Putamen (tissue), 1 donor: Measurements from ENCODE around the gene INPP5A.
"Not testable (repeated sequence)": the region's sequence is repeated elsewhere in the genome, so short reads cannot be mapped to it uniquely, and the experiment has no call there.

ENCODE experiments used
- DNase-seq: peaks from one replicate; pipeline ENCODE4 v3.0.0-alpha.2; 2016; ENCODE audit warnings: low spot score

The INPP5A gene

DNA sequence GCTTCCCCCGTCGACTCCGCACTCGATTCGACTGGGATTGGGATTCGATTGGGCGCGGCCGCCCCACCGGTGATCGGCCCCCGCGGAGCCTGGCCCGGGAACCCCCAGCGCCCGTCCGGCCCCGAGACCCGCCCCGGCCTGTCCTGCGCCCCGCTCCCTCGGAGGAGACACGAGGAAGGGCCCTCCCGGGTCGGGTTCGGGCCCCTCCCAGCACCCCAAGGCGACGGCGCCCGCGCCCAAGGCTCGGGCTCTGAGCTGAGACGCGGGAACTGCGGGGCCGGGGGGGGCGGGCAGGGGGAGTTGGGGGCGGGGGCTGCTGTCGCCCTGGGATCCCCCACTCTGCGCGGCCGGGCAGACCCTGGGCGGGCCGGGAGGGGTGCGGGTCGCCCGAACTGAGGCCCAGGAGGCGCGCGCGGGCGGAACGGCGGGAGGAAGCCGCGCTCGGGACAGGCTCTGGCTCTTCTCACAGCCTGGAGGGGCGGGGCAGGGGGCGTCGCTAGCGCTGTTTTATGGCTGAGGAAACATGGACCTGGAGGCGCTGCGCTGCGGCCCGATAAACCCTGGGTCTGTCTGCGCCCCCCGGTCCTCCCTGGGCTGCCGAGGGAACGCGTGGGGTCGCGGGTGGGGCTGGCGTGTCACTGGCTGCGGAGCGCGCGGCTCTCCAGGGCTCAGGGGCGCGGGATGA, 250.1 kb downstream of the INPP5A start:
- DNase-seq = no peak

GRCh38 chr10:132788180-132788830, 250.7 kb downstream of the INPP5A start:
- DNase-seq = no peak

- no peak for DNase-seq
Observed at GRCh38 chr10:132788831-132789219, 251.2 kb downstream of the INPP5A start.

GRCh38 chr10:132789659-132790148, 252.1 kb downstream of the INPP5A start:
- no peak for DNase-seq

DNA sequence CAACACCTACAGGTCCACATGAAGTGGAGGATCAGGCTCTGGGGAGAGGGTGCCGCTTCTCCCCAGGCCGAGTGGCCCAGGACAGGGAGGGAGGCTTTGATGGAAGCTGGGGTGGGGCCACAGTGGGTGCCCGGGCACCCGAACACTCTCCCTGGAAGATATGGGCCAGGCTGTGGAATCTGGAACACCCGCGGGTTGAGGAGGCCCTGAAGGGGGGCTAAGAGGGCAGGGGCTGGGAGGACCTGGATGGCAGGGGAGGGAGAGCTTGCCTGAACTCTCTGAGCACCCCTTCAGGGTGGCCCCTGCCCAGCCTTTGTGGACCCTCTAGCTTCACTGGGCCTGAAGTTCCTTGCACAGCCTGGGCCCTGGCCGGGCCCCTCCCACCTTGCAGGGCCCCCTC, 252.9 kb downstream of the INPP5A start:
- no peak for DNase-seq

- no peak for DNase-seq
Observed at GRCh38 chr10:132790934-132791829, 253.6 kb downstream of the INPP5A start.

DNA sequence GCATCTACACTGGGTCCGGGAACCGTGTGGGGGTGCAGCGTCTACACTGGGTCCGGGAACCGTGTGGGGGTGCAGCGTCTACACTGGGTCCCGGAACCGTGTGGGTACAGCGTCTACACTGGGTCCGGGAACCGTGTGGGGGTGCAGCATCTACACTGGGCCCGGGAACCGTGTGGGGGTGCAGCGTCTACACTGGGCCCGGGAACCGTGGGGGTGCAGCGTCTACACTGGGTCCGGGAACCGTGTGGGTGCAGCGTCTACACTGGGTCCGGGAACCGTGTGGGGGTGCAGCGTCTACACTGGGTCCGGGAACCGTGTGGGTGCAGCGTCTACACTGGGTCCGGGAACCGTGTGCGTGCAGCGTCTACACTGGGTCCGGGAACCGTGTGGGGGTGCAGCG, 254.5 kb downstream of the INPP5A start:
- DNase-seq = not testable (repeated sequence)

- DNase-seq = no peak
Observed at GRCh38 chr10:132792796-132793195, 255.2 kb downstream of the INPP5A start.

GRCh38 chr10:132793213-132793612, 255.6 kb downstream of the INPP5A start:
- DNase-seq = no peak

- no peak for DNase-seq
Observed at GRCh38 chr10:132793871-132794849, 256.6 kb downstream of the INPP5A start.

GRCh38 chr10:132796846-132797245, 259.3 kb downstream of the INPP5A start:
- DNase-seq = no peak

DNA sequence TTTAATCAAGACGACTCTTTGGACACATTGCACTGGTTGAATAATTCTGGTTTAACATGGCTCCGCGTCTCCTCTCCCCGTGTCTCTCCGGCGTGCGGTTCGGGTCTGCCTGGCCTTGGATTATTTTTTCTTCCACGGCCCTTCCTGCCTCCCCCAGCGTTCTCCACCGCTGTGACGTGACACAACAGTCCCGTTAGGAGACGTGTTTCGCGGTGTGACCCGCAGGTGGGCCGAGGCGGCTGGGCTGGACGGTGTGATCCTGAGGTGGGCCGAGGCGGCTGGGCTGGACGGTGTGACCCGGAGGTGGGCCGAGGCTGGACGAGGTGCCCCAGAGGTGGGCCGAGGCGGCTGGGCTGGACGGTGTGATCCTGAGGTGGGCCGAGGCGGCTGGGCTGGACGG, 260.4 kb downstream of the INPP5A start:
- DNase-seq = not testable (repeated sequence)

- no peak for DNase-seq
Observed at GRCh38 chr10:132798403-132798802, 260.8 kb downstream of the INPP5A start.

DNA sequence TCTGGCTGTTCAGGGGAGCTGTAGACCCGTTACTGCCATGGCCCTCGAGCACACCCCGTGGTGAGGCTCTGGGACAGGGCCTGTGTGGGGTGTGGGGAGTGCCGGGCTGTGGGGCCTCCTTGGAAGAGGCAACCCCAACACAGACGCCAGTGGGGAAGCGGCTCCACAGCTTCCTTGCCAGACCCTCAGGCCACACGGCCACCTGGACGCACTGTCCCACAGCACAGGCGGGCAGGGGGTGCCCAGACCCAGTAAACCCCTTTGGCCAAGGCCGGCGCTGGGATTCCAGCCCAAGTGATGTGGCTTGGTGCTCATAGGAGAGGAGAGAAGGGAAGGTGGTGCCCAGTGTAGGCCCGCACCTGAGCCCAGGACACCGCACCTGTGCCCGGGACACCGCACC, 261.3 kb downstream of the INPP5A start:
- no peak for DNase-seq

DNA sequence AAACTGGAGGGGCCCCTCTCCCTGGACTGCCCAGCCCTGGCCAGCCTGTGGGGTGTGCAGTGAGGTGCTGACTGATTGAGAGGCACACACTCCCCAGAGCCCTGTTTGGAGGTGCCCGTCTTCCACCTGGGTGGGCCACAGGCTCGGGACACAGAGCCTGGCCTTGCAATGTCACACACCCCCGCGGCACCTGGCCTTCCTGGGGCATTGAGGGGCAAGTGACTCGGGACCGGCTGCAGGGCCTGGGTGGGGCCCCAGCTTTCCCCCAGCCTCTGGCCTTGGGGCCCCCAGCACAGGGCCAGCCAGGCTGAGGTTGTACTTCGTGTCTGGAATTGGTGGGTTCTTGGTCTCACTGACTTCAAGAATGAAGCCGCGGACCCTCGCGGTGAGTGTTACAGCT, 262.3 kb downstream of the INPP5A start:
- no peak for DNase-seq

DNA sequence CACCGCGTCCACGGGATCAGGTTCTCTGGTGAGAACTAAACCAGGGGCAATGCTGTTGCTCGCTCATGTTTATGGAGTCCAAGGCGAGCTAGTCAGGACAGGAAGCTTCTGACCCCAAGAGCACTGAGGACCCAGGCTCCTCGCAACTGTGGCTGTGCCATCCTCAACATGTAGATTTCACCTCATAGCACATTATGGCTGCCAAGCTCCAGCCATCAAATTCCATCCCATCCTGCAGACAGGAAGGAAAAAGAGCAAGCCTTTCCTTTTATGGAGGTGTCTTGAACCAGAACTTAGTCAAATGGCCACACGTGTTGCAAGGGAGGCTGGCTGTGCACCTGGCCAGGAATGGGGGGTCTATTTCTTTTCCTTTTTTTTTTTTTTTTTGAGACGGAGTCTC, 264.5 kb downstream of the INPP5A start:
- no peak for DNase-seq

DNA sequence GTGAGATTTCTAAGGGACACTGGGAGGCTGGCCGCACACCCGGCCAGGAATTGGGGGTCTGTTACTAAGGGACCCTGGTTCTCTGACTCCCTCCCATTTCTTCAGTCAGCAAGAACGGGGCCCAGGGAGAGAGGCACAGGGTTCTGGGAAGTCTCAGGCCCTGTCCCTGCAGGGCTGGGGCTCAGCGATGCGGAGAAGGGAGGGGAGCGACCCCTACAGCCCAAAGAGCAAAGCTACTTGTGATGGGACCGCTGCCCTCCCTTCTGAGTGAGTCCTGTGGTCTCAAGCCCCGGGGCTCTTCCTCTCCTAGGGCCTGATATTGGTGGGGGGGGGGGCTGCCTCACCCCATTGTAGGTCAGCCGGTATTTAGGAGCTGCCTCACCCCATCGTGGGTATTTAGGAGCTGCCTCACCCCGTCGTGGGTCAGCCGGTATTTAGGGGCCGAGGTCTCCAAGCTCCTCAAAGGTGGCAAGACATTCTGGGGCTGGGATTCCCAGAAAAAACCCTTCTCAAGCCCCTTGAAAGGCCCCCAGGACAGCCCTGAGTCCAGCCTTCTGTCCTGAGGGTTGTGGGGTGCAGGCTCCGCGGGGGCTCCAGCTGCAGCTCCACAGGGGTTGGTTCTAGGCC, 265.2 kb downstream of the INPP5A start:
- no peak for DNase-seq

- DNase-seq = no peak
Observed at GRCh38 chr10:132803416-132804210, 266.0 kb downstream of the INPP5A start.

DNA sequence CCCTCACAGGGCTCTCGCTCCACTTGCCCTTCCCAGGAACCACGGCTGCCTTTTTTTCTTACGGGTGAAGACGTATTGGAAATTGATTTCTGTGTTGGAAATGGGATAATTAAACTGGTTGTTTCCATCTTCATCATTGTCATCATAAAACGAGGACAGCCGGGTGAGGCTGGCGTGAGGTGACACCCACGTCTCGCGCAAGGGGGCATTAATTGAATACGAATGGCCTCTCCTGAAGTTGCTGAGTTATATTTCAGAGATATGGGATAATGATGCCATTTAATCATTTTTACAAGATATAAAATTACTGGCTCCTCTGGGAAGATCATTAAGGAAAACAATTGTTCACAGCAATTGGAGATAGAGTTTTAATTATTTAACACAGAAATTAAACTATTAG, 266.7 kb downstream of the INPP5A start:
- DNase-seq = no peak

- no peak for DNase-seq
Observed at GRCh38 chr10:132804785-132805426, 267.3 kb downstream of the INPP5A start.
